ENCODE results near the gene SLC5A11. TPM values are rescaled to one million over a fixed set of nuclear protein-coding genes. Genes with fewer than 3 reads are reported as not detected.

Gene SLC5A11
- total RNA-seq, 1 experiment from 2014 or later, result 0.22 TPM

DNA sequence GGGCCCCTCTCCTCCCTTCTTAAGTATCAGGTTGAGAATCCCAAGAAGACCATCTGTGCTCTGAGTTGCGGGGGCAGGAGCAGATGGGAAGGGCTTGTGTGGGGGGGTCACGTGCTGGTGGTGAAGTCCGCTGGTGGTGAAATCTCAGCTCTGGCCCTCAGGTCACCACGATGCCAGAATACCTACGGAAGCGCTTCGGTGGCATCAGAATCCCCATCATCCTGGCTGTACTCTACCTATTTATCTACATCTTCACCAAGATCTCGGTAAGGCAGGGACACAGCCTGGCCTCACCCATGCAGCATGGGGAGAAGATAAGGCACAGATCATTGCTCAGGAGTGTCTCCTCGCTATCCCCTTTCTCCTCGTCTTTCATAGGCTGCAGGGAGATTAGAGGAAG is 29.7 kb downstream of the SLC5A11 start:
- Histone ChIP-seq H3K27me3 (ENCODE audit: insufficient read depth, low read length) (no peaks in the 10 kb centered on the region), H2BK15ac (ENCODE audit: low read depth, low read length) (no peak overlapping the region), H3K9me3 (ENCODE audit: control insufficient read depth, low read depth, low read length) (no peaks in the 10 kb centered on the region), H3K23me2 (ENCODE audit: insufficient read length, low read depth, low read length, poor library complexity, severe bottlenecking) (no peaks in the 10 kb centered on the region), H3K9ac (ENCODE audit: extremely low read depth, insufficient read length, low read length) (no peak overlapping the region), H4K8ac (replicated peaks; ENCODE audit: insufficient read length, low read depth, low read length) (no peak overlapping the region), H3K56ac (ENCODE audit: insufficient read length, low read depth, low read length) (no peak overlapping the region), H3K4ac (ENCODE audit: low read depth, low read length) (no peak overlapping the region), H2AFZ (ENCODE audit: low read length) (no peak overlapping the region), H2AK5ac (ENCODE audit: insufficient read length, low read length) (no peak overlapping the region), H4K20me1 (ENCODE audit: control insufficient read depth, insufficient read depth, insufficient read length) (no peaks in the 10 kb centered on the region), H2BK20ac (ENCODE audit: low read depth, low read length, poor library complexity, severe bottlenecking) (no peak overlapping the region), H2BK12ac (ENCODE audit: insufficient read length, low read depth, low read length) (no peak overlapping the region), H3T11ph (ENCODE audit: low read length) (no peak overlapping the region), H2BK5ac (ENCODE audit: insufficient read length, low read length) (no peak overlapping the region), H3K23ac (ENCODE audit: insufficient read length, low read depth, low read length) (no peak overlapping the region), H3K14ac (ENCODE audit: insufficient read depth, low read length) (no peak overlapping the region), H3K79me1 (ENCODE audit: insufficient read depth, low read depth, low read length, poor library complexity, severe bottlenecking) (no peaks in the 10 kb centered on the region), H3K27ac (ENCODE audit: insufficient read length, low read depth, low read length) (no peak overlapping the region), H4K91ac (ENCODE audit: insufficient read length, low read depth, low read length) (no peak overlapping the region), H4K5ac (ENCODE audit: insufficient read length, low read depth, low read length) (no peak overlapping the region), H3K4me1 (ENCODE audit: insufficient read depth, low read length) (no peaks in the 10 kb centered on the region), H3K18ac (ENCODE audit: insufficient read length, low read depth, low read length) (no peak overlapping the region), H2BK120ac (ENCODE audit: low read depth, low read length, poor library complexity, severe bottlenecking) (no peak overlapping the region), H3K79me2 (ENCODE audit: insufficient read depth, low read length) (no peaks in the 10 kb centered on the region), H3K4me2 (ENCODE audit: insufficient read depth, insufficient read length, low read length) (no peak overlapping the region)
- WGBS (ENCODE audit: extremely low coverage, insufficient read length, low lambda C conversion rate), result no CpG with 5 or more reads among the region's 10 CpGs
- DNase-seq, result no peak
- Mint-ChIP-seq H3K4me3 (no peak overlapping the region), H3K9me3 (no peaks in the 10 kb centered on the region), H3K4me1 (no peaks in the 10 kb centered on the region), H3K36me3 (ENCODE audit: insufficient read depth in 1 of 3, low read depth in 3 of 3) (no peaks in the 10 kb centered on the region; a peak in 1 of 7 replicates), H3K27ac (no peak overlapping the region), H3K27me3 (ENCODE audit: low read depth) (peaks cover 2% of the 10 kb centered on the region)
- TF ChIP-seq, protein P1, sequence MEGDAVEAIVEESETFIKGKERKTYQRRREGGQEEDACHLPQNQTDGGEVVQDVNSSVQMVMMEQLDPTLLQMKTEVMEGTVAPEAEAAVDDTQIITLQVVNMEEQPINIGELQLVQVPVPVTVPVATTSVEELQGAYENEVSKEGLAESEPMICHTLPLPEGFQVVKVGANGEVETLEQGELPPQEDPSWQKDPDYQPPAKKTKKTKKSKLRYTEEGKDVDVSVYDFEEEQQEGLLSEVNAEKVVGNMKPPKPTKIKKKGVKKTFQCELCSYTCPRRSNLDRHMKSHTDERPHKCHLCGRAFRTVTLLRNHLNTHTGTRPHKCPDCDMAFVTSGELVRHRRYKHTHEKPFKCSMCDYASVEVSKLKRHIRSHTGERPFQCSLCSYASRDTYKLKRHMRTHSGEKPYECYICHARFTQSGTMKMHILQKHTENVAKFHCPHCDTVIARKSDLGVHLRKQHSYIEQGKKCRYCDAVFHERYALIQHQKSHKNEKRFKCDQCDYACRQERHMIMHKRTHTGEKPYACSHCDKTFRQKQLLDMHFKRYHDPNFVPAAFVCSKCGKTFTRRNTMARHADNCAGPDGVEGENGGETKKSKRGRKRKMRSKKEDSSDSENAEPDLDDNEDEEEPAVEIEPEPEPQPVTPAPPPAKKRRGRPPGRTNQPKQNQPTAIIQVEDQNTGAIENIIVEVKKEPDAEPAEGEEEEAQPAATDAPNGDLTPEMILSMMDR (conservative IDR thresholded peaks at IDR 0.05), result no peak

Data from H9 (cell line).